GM12892 (cell line): ENCODE data around the gene ZNRF3.

Experiments used
- POLR2A ChIP-seq: IDR thresholded peaks from 2 replicates; pipeline ENCODE4 v1.6.1; 2011; ENCODE audit warnings: low read depth, low read length, control low read depth
- POLR2AphosphoS5 ChIP-seq: IDR thresholded peaks from 2 replicates; pipeline ENCODE4 v1.6.1; 2011; ENCODE audit warnings: low read depth, low read length, control low read depth
- TAF1 ChIP-seq: IDR thresholded peaks from 2 replicates; pipeline ENCODE4 v1.6.1; 2011; ENCODE audit warnings: low read depth, mild to moderate bottlenecking, control low read depth, low read length, borderline replicate concordance

- TF ChIP-seq POLR2AphosphoS5 (no peak), POLR2A (no peak), TAF1 (no peak)
Observed at GRCh38 chr22:28887725-28888459, 4.5 kb downstream of the ZNRF3 start.
